GM21390 (cell line): ENCODE data around the gene PDPN.

ENCODE experiments used
- ATAC-seq: cut with Tn5 transposase; IDR thresholded peaks from one replicate; pipeline ENCODE4 v1.9.1; 2021; ENCODE audit not compliant: unreplicated experiment

The PDPN gene

DNA sequence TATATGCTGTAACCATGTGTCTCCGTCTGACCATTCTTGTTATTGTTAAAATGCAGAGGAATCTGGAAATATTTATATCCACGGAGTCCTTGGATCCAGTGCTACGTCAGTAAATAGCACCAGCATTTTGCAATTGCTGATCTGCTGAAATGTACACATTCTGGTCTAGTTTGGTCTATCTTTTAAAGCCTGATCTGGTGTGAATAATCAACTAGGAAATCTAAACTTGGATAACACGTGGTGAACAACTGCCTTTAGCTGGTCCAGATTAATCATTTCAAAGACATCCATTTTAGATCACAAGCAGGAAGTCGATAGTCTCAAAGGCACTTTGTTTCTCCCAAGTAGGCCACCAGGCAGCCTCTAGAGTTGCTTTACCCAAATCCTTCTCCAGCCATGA lies 32.6 kb downstream of the PDPN start:
- no peak for ATAC-seq

DNA sequence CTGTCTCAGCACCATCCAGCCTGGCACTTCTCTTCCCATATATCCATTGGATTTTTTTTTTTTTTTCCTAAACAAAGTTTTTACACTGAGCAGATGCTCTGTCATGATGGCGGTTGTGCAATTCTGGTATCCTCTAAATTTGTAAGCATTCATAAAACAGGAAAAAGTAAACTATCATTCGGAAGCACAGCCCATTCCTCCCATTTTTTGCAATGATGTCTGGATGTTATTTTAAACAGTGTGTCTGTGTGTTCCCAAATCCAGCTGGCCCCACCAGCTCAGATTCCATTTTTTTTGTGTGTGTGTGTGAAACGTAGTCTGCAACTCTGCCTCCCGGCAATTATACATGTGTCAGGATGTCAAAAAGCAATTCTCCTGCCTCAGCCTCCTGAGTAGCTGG lies 33.5 kb downstream of the PDPN start:
- no peak for ATAC-seq

DNA sequence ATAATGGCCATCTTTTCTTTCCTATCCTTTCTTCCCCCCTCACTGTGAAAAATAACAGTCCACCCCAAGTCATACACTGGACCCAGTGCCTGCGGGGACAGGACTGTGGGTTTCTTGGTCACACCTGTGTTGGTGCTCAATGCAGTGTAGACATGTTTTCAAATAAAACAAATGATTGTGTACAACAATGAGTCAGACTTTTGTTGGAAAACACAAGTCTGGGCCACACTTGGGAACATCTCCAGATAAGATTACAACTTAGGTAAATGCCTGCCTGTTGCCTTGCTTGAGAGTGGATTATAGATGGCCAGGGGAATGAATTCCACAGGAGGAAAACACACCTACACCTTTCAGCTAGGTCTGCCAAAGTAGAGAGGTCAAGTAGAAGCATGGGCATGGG lies 34.1 kb downstream of the PDPN start:
- no peak for ATAC-seq

DNA sequence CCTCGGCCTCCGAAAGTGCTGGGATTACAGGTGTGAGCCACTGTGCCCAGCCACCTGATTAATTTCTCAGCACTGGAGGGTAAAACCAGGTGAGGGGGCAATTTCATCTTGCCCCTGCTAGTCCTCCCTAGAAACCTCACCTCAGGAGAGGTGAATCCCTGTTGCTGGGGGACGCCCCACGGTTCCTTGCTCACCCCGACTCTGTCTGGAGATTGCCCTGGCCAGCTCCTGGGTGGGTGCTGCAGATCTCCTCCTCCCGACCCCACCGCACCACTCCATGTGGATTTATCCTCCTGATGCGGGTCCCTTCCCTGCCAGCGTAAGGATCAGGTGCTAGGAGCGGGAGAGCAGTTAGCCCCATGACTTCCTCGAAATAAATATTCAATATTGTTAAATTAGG lies 34.9 kb downstream of the PDPN start:
- ATAC-seq, result no peak

DNA sequence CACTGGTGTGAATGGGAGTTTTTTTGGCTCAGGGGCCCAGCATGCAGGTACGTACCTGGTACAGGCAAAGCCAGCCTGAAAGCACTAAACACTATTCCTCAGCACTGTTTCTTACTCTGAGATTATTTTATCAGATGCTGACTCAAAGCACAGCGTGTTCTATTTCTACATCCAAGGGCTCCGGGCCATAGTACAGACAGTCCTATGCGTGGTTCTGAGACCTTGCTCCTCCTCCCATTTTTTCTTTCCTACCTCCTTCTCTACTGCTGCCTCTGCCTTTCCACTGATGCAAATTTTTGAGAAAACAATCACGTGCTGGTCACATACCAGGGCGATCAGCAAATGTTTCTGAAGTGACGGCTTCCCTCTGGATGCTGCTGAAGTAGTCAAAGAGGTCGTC lies 36.3 kb downstream of the PDPN start:
- ATAC-seq, result no peak

DNA sequence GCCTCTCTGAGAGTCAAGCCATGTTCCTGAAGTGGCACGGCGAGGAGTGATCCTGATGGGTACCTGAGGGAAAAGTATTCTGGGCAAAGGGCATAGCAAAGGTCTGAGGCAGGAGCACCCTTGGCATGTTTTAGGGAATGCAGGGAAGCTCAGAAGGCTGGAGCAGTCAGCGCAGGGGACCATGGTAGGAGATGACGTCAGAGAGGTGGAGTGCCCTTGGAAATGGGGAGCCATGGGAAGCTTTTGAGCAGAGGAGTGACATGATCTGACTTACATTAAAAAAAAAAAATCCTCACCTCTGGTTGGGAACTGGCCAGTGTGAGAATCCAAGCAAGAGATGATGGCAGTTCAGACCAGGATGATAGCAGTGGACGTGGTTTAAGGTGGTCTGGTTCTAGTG lies 37.2 kb downstream of the PDPN start:
- no peak for ATAC-seq

DNA sequence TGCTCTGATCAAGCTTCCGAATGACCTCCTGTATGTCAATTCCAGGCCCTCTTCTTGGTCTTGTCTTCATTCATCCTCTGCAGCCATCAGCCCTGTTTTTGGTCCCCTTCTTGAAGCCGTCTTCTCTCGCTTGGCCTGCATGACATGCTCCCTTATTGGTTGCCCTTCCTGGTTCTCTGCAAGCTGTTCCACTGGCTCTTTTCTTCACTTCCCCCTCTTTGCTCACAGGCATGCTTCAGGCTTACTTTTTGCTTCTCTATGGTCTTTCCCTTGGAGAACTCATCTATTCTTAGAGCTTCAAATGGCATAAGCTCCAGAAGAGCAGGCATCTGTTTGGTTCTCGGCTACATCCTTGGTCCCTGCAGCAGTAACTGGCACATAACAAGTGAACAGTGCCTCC lies 38.8 kb downstream of the PDPN start:
- ATAC-seq, result no peak

DNA sequence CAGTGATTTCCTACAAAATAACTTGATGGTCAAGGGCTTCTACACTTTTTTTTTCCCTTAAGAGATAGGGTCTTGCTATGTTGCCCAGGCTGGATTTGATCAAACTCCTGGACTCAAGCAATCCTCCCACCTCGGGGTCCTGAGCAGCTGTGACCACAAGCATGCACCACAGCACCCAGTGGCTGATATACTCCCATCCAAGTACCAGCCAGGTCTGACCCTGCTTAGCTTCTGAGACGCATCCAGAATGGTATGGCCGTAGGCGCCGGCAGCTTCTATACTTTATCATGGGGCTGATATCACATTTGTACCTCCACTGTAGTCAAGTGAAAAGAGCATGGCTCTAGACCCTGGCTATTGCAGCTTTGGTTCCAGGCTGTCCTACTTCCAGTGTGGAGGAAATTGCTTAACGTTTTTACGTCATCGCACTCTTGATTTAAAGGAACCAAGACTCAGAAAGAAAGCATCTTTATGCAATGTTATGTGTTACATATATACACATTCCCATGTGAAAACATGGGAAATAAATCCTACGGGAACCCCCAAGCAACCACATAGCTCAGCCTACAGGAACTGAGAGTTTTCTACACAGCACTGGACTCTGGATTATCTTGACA lies 39.5 kb downstream of the PDPN start:
- ATAC-seq, result no peak

DNA sequence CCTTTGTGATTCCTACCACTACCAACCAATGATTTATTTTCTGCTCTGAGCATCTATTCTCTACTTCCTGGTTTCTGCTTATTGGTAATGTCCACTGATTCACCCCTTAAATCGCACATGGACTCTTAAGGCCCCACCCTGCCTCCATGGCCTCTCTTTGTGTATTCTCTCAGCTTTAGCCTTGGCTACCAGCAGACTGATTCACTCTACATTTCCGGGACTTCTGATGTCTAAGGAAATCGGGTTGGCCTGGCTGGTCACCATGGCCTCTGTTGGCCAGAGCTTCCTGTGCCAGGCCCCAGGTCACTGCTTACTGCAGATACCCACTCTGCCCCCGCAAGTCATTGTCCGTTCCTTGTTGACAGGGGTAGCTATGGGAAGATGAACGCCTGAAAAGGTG lies 40.9 kb downstream of the PDPN start:
- no peak for ATAC-seq

DNA sequence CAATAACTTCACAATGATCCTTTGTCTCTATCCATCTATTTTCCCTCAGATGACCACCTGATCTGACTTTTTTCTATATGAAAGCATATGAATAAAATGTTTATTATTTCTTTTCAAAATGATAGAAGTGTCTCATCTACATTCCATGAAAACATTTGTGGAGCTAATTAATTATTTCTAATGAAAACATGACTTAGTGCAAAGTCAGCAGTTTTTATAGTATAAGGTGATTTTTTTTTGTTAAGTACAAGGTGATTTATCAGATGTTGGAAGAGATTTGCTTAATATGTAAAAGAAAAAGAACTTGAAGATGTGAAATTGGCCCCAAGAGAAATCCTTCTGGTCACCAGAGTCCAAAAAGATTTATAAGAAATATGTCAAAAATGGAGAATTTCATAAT lies 43.5 kb downstream of the PDPN start:
- ATAC-seq, result no peak

DNA sequence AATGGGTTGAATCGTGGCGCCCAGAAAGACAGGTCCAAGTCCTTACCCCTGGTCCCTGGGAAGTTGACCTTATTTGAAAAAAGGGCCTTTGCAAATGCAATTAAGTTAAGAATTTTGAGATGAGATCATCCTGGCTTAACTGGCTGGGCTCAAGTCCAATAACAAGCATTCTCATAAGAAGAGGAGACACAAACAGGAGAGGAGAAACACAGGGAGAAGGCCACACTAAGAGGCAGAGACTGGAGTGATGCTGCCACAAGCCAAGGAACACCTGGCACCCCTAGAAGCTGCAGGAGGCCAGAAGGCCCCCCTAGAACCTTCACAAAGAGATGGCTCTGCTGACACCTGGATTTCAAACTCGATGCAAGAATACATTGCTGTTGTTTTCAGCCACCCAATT lies 44.6 kb downstream of the PDPN start:
- ATAC-seq, result no peak

DNA sequence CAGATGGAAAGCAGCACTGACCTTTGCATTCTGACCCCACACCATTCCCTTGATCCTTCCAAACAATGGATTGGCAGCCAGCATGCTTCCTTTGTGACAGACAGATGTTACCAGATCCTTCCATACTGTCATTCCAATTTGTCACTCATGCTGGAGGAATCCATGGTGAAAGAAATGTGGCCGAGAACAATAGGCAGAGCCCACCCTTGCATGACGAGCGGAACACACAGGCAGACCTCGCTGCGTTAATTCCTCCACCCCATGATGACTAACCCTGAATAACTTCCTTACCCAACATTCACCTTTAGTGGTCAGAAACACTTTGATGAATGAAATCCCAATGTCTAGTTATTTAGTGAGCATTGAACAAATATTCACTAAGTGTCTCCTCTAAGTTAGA lies 45.1 kb downstream of the PDPN start:
- no peak for ATAC-seq

DNA sequence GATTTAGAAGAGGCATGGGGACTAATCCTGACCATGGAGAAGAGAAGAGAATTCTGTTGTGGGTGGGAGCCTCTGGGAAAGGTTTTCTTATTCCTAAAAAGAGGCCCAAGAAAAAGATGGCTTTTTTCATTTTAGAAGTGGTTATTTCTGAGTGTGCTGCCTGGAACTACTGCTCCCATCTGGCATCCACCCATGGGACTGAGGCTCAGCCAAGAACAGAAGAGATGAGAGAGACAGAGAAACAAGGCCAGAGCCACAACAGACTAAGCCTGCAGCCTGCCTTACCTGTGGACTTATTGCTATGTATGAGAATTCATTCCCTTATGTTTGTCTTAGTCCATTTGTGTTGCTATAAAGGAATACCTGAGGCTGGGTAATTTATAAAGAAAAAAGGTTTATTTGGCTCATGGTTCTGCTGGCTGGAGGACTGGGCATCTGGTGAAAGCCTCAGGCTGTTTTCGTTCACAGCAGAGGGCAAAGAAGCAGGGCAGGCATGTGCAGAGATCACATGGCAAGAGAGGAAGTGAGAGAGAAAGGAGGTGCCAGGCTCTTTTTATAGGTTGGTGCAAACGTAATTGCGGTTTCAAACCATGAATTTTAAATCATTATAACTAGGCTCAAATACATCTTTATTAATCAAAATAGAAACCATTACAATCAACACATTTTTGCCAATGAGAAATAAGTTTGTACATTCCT lies 58.8 kb downstream of the PDPN start:
- no peak for ATAC-seq

DNA sequence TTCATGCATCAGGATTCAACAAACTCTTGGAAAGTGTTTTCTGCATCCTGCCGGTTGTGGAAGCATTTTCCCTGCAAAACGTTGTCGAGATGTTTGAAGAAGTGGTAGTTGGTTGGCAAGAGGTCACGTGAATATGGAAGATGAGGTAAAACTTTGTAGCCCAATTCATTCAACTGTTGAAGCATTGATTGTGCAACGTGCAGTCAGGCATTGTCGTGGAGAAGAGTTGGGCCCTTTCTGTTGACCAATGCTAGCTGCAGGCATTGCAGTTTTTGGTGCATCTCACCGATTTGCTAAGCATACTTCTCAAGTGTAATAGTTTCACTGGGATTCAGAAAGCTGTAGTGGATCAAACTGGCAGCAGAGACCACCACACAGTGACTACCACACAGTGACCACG lies 59.4 kb downstream of the PDPN start:
- no peak for ATAC-seq

DNA sequence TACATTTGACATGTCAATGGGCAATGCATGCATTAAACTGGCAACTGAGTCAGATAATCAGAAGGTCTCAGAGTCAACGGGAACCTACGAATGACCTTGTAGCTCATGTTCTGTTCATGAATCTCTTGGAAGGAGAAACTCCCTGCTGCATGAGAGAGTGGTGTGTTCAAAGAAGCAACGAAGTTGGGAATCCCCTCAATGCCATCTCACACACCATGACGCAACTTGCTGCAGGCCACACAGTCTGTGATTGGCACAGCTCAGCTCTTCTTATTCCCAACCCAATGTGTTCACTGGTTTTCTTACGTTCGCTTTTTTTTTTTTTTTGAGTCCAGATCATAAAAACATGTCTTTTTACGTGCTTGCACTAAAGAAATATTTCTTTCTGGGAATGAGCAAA lies 62.9 kb downstream of the PDPN start:
- no peak for ATAC-seq

DNA sequence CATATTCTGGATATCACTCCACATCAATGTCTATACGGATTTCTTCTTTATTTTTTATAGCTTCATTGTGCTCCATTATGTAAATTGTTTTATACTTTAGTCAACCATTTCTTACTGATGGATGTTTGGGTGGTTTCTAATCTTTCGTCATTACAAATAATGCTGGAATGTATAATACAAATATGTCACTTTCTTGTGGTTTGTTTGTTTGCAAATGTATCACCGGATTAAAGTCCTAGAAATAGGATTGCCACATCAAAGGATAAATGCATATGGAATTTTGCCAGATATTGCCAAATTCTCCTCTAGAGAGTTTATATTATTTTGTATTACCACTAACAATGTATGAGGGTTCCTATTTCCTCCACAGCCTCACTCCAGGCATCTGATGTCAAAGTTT lies 67.6 kb downstream of the PDPN start:
- ATAC-seq, result no peak

DNA sequence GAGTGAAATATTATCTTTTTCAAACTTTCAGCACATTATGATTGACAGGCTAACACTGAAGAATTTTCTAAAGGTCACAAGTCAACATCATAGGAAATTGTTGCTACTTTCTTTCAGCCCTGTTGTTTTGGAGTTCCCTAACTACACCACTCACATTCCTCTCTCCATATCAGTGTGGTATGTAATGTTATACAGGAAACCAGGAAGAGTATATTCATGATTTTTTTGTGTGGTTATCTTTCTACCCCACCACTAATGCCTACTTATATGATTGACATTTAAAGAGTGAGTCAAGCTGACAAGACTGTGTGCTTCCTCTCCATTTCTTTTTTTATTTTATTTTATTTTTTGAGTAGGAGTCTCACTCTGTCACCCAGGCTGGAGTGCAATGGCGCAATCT lies 68.6 kb downstream of the PDPN start:
- ATAC-seq, result no peak

DNA sequence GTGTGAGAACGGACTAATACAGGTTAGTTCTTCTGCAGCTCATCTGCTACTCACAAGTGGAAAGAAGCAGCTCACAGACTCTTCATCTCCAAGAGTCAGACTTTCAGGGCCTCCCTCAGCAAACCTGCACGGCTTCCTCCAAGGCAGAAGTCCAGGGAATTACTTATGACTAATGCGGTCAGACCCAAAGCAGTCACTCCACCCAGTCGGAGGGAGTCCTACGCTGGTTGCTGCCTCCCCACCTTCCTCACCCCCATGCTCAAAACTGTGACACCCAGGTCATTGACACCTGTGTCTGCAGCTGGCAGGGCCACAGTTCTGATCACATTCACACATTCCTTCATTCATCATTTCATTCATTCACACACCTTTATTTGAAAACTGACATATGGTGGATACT lies 77.9 kb downstream of the PDPN start:
- ATAC-seq, result no peak

DNA sequence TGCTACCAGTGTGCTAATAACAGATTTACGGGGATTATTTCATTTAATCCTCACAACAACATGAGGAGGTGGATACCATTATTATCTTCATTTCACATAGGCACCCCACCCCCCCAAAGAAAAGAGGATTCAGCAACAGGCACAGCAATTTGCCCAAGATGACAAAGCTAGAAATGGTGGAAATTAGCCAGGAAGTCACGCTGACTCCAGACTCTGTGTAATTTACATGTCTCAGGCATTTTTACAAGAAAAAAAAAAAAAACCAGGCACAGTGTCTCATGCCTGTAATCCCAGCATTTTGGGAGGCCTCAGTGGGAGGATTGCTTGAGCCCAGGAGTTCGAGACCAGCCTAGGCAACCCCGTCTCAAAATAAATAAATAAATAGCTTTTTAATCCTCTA lies 78.9 kb downstream of the PDPN start:
- no peak for ATAC-seq

DNA sequence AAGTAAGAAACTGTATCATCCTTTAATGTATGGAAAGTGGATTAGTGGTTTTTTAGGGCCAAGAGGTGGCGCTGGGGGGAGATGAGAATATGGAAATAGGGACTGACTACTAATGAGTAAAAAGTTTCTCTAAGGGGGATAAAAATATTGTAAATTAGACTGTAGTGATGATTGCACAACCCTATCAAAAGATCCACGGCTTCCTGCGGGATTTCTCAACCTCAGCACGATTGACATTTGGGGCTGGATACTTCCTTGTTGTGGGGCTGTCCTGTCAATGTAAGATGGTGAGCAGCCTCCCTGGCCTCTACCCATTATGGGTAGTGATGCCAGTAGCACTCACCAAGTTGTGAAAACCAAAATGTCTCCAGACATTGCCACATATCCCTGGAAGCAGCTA lies 80.3 kb downstream of the PDPN start:
- no peak for ATAC-seq

DNA sequence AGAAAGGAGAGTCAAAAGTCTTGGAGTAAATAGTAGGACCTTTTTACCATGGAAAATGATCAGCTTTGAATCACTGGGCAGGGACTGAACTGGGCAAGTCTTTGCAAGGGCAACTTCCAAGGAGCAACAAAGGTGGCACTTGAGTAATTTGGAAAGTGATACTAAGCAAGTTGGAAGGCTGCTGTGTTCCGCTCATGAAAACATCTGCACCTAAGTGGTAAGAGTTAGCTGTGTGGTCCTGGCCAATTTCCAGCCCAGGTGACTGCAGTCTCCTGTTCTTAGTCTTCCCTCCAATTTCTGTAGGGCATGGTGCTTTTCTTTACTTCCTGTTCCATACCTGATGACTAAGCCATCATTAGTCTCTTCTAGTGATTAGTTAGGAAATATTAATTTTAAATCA lies 80.8 kb downstream of the PDPN start:
- peak; percentile 49 for ATAC-seq

DNA sequence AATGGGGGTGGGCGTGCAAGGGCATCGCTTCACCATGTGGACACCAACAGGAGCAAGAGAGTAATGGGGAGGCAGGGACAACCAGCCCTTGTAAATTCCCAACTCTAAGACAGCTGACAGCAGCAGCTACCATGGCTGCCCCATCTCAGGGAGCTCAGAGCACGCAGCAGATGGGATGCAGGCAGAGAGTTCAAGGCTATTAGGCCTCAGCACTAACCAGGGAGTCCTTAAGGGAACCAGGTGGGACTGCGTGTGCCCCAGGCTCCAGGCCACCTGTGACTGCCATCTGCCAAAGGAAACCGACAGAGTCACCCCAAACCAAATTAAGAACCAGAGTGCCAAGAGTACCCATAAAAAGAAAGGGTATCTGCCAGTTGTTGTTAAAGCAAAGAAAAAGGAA lies 82.7 kb downstream of the PDPN start:
- ATAC-seq, result no peak
